NOMO-1 treated with DMSO at 0.1 percent for 48 hours (cell line): ENCODE results near the gene VDAC2.

Experiments used
- DNase-seq: peaks from one replicate; lab custom pipeline; 2025; ENCODE audit not compliant: unreplicated experiment; lab: John Stamatoyannopoulos, UW

Gene VDAC2

DNA sequence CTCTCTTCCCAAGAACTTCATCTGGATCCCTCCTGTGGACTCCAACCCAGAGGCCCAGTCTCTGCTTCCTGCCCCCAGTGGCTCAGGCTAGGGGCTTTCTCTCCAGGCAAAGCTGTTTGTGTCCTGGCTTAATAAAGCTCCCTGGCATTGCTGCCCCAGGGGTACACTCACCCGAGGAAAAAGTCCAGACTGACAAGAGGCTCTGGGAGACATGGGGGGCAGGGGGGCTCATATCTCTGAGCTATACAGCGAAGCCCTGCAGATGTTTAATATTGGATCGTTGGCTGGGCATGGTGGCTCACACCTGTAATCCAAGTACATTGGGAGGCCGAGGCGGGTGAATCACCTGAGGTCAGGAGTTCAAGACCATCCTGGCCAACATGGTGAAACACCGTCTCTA is 35.9 kb downstream of the VDAC2 start:
- DNase-seq: no peak

DNA sequence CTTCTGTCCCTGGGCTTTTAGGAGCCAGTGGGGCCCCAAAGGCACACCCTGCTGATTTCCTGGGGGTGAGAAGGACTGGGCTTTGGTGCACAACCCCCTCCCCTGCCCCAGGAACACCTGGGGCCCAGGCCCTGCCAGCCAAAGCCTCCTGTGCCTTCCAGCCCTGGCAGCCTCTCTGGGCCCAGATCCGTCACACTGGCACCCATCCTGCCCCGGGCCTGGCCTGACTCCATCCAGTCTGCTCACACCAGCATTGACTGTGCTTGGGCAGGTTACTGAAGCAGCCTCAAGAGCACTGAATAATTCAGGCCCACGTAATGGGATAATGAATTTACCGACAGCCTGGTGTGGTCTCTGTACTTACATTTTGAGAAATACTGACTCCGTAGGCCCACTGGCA is 37.2 kb downstream of the VDAC2 start:
- DNase-seq: no peak

DNA sequence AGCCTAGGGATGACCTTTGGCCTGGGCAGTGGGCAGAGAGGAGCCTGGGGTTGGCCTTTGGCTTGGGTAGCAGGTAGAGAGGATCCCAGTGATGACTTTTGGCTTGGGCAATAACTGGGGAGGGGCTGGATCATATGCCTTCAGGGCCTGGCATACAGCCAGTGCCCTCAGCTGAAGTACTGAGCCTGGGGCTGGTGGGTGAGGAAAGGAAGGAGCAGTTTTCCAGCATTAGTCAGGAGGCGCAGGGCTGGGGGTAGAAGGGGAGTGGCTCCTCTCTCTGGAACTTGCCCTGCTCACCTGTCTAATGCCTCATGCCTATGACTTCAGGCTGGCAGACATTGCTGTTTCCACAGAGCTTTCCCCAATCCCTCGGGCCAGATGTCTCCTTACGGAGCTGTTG is 40.3 kb downstream of the VDAC2 start:
- DNase-seq: no peak

DNA sequence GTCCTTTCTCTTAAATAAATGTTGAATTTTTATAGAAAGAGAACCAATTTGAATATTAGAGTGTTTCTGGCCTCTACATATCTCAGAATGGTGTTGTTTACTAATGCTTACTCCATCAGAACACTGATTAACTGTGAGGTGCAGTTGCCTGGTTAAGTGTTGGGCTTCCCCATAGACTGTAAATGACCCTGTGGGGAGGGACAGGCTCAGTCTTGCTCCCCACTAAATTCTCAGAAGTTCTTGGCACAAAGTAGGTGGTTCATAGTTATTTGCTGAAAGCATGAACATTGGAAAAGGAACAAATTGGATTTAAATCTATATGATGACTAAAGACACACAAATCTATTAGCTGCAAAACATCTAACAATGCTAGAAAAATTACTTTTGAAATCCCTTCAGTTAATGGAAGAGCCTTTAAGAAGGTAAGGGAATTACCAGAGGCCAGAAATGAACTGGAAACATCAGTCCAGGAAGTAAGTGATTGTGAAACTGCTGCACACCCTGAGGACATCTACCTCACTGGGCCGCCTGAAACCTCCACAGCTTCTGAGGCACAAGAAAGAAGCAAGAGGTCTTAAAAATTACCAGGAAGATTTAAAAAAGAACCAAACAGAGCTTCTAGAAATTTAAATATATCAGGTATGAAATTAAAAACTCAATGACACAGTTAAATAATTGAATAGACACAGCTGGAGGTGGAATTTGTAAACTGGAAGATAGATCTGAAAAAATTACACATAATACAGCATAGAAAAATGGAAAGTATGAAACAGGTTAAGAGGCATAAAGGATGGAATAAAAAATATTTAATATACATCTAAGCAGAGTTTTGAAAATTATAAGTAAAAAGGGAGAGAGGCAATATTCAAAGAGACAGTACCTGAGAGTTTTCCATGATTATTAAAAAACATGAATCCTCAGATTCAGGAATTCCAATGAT is 43.0 kb downstream of the VDAC2 start:
- no peak for DNase-seq

DNA sequence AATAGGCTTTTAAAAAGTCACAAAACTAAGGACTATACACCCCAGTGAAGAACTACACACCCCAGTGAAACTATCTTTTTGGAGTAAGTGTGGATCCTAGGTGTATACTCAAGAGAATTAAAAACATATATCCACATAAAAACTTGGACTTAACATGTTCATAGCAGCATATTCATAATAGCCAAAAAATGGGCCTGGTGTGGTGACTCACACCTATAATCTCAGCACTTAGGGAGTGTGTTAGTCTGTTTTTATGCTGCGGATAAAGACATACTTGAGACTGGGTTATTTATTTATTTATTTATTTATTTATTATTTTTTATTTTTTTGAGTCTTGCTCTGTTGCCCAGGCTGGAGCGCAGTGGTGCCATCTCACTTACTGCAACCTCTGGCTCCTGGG is 44.1 kb downstream of the VDAC2 start:
- no peak for DNase-seq

DNA sequence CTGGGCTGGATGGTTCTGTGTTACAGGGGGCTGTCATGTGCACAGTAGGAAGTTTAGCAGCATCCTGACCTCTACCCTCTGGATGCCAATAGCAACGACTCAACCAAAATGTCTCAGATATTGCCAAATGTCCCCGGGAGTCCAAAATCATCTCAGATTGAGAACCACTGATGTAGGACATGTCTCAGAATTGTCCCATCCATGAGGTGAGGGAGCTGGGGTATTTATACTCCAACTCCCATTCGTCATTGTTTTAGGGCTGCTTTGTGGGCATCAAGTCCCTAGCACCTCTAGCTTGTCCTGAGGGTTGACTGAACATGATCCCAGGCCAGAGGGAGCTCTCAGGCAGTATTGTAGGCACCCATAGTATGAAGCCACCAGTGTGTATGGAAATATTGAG is 50.4 kb downstream of the VDAC2 start:
- no peak for DNase-seq

DNA sequence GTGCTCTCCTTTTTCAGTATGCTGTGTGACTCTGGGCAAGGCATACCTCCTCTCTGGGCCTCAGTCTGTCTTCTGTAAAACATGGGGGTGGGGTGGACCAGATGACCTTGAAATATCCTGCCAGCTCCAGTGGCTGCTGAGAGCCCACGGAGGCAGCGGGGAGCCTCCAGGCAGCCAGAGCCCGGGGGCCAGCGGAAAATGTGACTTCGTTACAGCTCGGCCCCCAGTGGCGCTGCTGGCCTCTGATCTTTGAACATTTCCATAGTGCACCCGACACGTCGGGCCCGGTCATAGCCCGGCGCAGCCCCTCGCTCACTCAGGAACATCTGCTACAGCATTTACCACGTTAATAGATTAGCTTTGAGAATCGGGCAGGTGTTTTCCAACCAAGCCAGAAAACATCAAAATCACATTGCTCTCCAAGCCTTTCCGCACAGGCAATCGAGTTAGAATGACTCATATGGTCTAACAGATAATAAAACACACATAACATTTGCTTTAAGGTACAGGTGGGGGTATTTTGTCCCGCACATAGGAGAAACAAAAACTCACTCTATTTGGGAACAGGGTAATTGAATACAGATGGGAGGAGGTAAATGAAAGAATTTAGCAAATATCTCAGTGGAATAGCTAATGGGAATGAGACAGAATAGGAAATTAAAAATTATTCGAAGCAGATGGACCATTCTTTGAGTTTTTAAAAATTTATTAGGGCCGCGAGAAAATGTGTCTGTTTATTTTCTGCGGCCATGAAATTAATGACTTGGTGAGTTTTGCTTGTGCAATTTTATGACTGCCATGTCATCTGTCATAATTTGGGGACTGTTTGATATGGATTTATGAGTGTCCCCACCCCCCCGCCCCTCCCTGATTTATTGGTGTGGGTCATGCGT is 51.5 kb downstream of the VDAC2 start:
- DNase-seq: no peak

DNA sequence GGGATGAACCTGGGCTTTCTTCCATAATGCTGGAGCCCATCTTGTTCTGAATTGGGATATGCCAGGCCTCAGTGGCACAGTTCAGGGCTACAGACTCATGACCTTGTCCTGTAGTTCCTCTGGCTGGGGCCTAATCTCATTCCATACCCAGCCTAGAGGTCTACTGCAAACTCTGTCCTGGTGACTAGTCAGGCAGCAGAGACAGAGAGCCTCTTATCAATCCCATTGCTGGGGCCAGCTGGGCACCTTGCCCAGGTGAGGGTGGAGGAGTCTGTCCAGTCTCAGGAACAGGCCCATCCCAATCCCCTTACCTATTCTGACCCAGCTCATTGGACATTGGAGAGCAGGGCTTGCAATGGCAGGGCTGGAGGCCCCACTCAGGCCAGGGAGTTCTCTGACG is 53.2 kb downstream of the VDAC2 start:
- no peak for DNase-seq

DNA sequence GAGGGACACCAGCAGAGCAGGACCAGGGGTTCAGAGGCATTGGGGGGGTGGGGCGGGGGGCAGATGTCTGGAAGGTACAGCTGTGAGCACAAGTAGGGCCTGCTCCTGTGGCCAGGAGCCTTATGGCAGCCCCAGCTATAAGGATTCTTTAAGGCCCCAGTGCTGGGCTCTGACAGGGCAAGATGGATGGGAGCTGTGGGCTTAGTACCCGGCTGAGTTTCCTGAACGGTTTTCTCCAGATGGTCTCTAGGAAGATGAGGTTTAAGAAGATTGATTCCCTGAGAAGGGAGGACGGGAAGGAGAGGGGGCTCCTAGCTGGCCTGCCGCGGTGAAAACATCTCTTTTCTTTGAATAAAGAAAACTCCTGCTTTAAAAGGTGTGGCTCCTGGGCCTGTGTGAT is 55.3 kb downstream of the VDAC2 start:
- DNase-seq: no peak

DNA sequence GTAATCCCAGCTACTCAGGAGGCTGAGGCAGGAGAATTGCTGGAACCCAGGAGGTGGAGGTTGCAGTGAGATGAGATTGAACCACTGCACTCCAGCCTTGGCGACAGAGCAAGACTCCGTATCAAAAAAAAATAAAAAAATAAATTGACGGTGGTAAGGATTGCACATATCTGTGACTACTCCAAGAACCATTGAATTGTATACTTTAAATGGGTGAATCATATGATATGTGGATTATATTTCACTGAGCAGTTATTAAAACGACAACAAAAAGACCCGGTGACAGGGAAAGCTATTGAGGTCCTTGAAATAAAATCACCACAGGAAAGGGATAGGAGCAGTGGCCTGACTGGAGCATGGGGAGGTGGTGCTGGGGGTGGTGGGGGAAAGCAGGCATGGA is 56.3 kb downstream of the VDAC2 start:
- DNase-seq: no peak

DNA sequence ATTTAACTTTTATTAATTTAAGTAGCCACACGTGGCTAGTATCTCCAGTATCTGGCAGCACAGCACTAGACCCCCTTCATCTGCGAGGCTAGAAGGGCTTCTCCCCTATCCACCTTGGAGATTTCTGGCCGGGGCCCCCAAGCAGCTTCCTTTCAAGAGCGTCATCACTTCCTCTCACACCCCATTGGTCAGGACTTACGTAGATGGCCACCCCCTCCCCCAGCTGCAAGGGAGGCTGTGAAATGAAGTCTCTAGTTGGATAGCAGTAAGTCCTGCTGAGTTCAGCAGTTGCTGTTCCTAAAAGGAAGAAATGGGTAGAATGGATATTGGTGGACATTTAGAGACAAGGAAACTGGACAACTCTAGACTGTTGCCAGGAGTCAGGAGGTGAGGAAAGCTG is 59.0 kb downstream of the VDAC2 start:
- no peak for DNase-seq

DNA sequence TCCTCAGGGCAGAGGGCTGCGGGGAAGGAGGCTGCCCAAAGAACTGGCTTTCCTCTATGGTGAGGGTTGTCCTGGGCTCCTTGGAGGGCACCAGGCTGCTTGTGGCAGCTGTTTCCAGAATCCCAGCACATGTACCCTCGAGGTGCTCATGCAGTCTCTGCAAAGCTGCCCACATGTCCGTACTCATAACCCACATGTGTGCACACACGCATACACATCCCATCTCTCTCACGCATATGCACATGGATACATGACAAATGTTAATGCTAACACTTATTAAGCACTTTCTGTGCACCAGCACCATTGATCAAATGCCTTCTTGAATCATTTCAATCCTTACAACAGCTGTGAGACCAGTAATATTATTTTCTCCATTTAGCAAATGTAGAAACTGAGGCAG is 61.5 kb downstream of the VDAC2 start:
- DNase-seq: no peak

DNA sequence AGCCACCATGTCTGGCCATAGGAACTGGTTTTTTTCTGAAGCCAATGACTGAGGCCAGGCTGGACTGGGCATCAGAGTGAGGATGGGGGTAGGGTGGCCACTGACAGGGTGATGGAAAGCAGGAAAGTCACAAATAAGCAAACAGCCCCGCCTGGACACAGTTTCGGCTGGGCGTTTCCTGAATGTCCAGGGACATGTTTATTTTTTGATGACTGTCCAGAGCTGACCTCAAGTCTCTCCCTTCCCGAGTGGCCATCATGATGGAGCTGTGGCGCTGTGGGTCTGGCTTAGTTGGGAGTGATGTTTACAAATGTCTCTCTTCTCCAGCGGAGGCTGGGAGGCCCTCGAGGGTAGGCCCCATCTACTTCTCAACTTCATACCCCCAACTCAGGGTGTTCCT is 62.3 kb downstream of the VDAC2 start:
- DNase-seq: no peak

DNA sequence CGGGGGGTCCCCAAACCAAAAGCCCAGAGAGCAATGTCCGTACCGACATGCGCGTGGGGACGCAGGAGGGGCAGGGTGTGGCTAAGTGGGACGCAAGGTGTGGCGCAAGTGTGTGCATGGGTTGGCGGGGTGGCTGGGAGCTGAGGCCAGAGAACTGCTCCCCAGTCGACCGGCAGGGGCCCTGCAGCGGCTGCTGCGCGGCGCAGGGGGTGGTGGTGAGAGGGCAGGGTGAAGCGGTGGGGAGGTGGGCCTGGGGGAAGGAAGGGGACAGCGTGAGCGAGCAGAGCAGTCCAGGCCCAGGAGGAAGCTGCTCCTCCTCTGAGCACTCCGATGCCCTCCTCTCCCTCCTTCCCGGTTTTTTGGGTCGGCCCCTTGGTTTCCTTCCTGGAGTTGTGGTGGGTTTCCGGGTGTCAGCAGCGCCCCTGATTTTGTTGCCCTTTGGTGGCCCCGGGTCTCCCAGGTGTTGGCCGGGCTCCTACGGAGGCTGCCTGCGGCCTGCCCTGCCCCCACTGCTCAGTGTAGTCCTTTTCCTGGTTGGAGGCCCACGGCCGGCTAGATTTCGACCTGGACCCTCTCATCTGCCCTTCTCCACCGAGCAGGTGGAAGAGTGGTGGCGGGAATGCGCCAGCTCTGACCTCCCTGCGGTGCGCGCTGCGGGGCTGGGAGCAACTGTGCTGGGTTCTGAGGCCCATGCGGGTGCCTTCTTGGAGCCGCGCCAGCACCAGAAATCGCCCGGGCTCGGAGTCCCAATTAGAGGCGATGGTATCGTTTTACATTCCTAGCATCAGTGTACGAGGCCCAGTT is 65.7 kb downstream of the VDAC2 start:
- no peak for DNase-seq

DNA sequence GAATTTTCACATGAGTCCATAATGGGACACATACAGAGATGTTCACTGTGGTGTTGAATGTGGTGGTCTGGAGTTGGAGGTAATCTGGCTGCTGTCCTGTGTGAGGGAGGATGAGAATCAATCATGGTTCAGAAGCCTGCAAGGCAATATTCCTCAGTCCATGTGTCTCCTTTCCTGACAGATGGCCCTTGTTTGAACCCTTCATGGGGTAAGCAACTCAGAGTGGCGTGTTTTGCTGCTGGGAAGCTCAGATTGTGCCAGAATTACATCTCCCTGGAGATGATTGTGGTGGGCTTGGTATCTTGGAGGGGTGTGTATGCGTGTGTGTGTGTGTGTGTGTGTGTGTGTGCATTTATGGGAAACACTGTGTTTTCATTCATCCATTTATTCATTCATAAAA is 69.6 kb downstream of the VDAC2 start:
- DNase-seq: no peak
